GM19452 (cell line): Measurements from ENCODE around the gene EFHC2.
A peak's percentile ranks its signal among the peaks of the same experiment; 100 is the strongest.
"Not testable (repeated sequence)": the region's sequence is repeated elsewhere in the genome, so short reads cannot be mapped to it uniquely, and the experiment has no call there.

Source experiments
- ATAC-seq: cut with Tn5 transposase; IDR thresholded peaks from one replicate; pipeline ENCODE4 v1.9.1; 2021; ENCODE audit not compliant: unreplicated experiment

Gene EFHC2

DNA sequence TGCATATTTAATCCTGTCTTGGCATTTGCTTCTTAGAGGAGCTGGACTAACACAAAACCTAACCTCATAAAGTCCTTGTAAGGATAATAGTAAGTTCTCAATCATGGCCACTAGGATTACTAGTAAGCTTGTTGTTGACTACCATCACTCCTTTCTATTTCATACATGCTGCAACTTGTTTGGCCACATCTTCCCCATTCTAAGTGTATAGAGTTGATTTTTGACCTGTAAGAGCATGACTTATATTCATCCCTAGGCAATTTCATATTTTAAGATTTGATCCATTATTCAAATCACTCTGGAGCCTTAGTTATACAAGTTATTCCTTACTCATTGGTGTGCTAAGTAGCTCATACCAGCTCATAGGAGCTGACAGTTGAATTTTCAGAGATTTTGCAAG lies 109.4 kb downstream of the EFHC2 start:
- no peak for ATAC-seq

DNA sequence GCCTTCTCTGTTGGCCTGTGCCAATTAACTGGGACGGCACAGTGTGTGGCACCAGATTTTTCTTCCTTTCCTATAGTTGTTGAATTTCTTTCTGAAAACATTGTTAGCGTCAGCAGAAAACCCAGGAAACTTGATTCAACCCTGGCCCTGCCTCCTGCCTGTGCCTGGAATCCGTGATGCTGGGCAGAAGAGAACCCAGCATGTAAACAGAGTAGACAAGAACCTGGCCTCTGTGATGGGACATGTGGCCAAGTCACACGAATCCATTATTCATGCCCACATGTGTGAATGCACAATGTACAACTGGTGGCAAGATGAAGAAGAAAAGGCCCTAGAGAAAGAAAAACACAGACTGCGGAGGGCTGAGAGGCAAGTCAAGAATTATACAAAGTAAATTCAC lies 111.4 kb downstream of the EFHC2 start:
- no peak for ATAC-seq

DNA sequence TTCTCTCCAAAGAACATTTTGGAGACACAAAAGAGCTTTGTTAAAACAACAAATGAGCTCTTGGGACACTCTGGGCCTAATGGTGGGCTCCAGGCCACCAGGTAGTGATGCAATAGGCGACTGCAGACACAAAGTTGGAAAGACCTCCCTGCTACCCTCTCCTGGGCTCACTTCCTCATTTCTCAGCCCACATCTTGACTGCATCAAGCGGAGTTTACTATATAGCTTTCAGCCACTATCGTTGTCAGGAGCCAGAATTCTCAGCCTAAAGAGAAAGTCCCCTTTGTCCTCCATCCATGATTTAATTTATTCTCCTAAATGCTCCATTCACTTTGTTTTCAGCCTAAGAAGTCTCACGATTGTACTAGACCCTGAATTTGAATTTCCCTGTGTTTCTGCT lies 114.9 kb downstream of the EFHC2 start:
- ATAC-seq = peak; percentile 53

DNA sequence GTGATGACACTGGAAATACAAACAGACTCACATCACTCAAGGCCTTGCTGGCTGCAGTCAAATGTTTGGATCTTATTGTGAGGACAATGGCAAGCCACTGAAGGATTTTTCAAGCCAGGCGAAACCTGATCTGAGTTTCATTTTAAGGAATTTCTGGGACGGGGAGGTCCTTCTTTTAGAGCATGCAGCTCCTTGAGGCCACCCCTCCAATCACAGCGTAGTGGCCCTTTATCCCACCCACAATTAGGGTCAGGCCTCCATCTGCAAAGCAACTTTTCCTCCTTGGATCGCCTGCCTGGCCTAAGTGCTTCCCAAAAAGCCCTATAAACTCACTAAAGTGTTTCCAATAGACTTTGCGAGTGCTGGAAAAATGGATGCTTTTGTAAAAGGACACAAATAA lies 115.5 kb downstream of the EFHC2 start:
- no peak for ATAC-seq

DNA sequence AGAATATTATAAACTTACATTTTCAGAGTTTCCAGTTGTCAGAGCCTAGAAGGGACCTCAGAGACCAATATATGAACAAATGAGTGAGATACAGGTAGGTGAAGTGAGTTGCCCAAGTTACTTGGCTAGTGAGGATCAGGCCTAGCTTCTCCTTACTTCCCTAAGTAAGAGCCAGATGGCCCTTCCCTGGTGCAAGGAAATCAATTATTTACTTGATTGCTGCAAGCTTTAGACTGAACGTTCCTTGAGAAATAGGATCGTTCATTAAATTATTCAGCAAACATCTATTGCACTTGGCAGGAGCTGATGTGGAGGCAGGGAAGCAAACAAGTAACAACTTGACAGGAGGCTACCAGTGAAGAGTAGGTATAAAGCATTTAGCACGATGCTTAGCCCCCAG lies 117.8 kb downstream of the EFHC2 start:
- ATAC-seq = no peak

DNA sequence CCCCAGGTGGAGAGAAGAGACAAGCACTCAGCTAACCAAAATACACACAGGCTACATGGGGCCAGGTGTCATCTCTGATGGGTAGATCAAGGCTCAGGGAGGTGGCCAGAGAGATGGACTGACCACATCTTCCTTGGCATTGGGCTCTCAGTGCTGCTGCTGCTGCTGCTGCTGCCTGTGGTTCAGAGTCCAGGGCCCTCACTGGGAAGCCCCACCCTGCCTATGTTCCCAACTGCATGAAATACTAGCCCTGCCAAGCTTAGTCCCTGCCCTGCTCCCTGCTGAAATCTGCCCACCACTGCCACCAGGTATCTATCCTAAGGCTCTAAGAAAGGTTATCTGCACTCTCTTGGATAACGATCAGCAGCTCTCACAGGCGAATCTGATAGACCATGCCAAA lies 118.7 kb downstream of the EFHC2 start:
- ATAC-seq = no peak

DNA sequence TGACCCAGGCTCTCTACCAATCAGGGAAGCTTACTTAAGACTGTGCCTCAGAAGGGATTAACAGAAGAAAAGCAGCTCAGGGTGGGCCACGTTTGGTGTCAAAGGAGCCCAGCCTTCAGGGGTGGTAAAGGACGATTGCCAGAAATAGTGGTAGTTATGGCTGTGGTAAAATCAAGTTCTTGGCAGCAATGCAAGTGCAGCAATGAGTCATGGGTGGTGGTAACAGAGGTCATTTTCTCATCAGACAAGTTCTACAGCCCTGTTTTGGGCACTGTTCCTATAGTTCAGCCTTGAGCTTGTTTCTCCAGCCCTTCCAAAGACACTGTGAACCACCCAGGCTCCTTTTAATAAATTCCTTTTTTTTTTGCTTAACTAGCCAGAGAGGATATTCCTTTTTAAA lies 120.3 kb downstream of the EFHC2 start:
- no peak for ATAC-seq

DNA sequence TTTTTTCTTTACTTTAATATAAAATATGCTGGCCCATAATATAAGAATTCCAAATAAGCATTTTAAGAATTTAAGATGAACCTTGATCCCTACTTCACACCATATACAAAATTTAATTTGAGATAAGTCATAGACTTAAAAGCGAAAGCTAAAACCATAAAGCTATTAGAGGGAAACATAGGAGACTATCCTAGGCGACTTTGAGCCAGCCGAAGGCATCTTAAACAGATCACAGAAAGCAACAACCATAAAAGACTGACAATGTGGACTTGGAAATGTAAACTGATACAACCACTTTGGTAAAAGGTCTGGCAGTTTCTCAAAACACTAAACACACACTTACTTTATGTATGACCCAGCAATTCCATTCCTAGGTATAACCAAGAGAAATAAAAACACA lies 125.0 kb downstream of the EFHC2 start:
- no peak for ATAC-seq

DNA sequence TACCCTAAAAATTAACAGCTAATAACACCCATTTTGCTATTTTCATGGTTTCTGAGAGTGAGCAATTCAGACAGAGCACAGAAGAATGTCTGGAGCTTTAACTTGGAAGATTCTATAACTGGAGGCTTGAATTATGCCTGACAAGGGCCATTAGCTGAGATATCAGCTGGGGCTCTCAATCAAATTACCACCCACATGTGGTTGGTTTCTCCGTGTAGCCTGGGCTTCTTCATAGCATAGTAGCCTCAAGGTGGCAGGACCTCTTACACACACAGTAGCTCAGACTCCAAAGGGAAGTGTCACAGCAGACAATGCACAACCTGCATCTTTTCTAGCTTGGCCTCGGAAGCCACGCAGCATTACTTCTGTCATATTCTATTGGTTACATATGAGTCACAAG lies 127.3 kb downstream of the EFHC2 start:
- ATAC-seq = no peak

DNA sequence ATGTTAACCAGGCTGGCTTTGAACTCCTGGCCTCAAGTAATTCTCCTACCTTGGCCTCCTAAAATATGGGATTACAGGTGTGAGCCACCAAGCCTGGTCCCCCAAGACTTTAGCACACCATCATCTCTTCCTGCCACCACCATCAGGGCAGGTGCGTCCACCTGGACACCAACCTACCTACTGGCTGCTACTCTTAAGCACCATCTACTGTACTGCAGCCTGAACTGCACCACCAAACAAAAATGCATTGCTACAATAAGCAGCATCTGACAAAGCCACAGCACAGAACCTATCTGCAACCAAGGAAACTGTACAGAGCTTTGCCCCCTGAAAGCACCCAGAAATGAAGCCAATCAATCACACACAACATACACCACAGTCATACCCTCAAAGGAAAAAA lies 139.7 kb downstream of the EFHC2 start:
- no peak for ATAC-seq

DNA sequence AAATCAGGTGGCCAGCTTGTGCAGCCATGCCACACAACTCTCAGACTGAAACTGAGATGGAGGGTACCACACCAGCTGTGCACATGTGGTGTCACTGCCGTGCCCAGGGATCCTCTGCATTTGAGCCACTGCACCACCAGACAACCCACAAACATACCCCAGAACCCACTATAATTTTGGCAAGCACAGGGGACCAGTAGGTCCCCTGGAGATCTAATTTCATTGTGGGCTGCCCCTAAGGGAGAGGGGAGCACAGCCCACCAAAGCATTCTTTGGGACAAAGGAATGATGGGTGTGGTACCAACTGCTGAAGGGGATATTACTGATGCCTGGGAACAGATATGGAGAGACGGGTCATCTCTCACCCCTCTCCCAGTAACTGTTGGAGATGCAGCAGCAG lies 140.9 kb downstream of the EFHC2 start:
- ATAC-seq = no peak

DNA sequence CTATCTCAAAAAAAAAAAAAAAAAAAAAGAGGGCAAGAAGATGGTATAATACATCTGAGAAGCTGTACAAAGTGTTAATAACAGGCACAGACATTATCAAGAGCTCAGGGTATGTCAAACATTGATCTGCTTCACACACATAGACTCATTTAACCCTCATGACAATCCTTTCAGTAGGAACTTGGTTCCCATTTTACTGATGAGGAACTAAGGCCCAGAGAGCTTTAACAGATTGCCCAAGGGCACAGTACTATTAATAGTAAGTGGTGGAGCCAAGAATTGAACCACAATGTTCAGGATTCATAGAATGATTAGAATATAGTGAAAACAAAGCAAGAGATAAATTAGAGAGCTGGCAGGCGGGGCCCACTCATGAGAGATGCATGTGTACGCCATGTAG lies 154.4 kb downstream of the EFHC2 start:
- ATAC-seq = no peak

DNA sequence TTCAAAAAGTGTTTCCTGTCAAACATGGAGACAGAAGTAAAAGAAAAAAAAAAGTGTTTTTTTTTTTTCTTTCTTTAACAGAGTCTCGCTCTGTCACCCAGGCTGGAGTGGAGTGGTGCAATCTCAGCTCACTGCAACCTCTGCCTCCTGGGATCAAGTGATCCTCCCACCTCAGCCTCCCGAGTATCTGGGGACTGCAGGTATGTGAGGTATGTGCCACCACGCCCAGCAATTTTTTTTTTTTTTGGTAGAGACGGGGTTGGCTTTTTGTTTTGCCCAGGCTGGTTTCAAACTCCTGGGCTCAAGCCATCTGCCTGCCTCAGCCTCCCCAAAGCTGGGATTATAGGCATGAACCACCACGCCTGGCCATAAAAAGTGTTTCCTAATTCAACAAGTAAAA lies 155.6 kb downstream of the EFHC2 start:
- ATAC-seq = not testable (repeated sequence)

DNA sequence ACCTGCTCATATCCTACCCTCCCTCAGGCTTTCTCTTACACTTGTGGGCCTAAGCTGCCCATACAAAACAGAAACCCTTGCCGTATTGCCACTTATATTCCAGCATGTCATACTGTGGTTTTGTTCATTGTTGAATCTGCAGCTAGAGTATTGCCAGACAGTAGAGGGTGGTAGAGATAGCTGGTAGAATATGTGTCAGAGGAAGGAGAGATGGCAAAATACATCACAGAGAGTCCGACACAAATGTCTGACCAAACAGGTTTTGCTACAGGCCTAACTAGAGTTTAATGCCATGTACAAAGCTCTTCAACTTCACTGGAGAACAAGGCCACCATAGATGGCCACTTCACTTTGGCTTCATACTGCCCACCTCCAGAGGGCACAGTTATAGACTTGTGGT lies 160.1 kb downstream of the EFHC2 start:
- no peak for ATAC-seq

DNA sequence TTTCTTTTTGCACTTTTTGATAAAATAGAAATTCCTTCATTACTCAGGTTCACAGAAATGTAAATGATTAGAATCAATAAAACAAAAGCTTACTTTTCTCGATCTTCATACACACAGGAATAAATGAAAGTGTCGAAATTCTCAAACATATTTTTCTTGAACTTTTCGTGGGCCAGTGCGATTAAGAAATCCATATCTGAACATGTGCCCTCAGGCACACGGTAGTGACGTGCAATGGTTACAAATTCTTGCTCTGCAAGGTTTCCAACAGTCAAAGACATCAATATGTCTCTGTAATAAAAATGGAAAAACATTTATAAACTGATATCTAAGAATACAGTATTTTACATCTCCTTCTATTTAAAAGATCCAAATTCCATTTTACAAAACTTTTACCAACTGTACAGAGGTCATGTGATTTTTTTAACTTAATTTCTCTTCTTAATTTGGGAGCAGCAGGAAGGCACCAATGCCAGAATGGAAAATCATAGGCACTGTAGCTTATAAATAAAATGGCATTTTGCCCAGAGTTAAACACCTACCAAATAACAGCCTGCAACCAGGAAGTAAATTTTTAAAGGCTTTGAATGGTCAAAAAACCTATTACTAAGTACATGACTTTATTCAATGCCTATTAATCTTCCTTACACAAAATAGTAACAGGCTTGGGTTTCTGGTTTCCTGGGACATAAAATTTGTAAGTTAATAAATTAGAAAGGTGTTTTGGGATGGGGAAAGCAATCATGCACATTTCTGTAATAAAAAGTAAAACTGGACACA lies 165.0 kb downstream of the EFHC2 start:
- no peak for ATAC-seq

DNA sequence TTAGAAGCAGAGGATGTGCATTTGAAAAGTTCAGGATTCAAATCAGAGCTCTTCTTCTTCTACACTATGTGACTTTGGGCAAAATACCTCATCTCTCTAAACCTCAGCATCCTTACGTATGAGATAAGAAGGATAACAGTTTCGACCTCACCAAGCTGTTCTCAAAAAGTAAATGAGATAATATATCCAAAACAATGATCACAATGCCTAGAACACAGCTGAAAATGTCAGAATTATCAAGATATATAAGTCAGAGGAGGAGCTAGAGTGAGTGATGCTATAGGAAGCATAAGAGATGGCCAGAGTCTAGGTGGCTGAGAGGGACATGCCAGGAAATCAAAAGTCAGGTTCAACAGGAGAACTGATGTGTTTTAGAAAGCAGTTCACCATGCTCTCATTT lies 168.0 kb downstream of the EFHC2 start:
- no peak for ATAC-seq

DNA sequence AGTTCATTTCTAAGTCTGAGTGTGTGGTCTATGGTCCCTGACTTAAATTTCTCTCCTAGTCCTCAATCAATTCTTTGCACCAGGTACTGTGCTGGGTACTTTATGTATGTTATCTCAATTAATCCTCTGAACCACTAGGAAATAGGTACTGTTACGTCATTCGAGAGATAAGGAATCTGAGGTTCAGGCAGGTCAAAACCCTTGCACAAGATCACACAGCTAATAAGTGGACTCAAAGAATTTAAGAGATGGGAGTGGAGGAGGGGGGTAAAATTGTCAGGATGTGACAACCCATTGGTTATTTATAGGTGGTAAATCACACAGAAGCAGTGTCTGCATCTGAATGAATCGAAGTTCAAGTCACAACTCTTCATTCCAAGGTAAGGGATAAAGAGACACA lies 169.4 kb downstream of the EFHC2 start:
- ATAC-seq = no peak

DNA sequence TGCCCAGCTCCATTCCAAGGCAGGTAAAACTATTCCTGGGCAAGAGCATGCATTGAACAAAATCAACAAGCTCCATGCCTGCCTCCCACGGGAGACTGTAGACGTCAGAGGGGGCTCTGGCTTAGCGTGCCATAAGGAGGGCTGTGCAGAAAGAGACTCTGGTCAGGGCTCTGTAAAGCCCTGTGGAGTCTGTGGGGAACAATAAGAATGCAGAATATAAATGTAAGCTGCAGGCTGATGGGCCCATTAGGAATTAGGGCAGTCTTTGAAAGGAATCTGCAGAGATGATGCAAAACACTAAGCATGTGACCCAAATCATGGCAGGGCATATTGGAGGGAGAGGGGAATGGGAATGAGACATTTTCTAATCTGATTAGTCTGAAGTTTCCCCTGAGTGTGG lies 170.3 kb downstream of the EFHC2 start:
- no peak for ATAC-seq

DNA sequence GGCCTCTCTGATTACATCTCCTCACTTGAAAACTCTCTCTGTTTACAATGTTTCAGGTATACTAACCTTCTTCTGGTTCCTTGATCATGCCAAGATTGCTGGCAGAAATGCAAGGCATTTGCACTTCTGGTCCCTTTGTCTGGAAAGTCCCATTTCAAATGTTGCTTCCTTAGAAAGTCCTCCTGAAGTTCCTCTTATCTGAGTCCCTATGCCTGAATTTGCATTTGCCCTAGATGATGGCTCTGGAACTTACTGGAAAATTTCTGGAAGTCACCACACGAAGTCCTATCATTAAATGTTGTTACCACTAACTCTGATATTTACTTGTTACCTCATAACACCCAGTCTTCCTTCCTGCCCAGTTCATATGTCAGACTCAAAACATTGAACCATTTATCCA lies 176.4 kb downstream of the EFHC2 start:
- no peak for ATAC-seq

DNA sequence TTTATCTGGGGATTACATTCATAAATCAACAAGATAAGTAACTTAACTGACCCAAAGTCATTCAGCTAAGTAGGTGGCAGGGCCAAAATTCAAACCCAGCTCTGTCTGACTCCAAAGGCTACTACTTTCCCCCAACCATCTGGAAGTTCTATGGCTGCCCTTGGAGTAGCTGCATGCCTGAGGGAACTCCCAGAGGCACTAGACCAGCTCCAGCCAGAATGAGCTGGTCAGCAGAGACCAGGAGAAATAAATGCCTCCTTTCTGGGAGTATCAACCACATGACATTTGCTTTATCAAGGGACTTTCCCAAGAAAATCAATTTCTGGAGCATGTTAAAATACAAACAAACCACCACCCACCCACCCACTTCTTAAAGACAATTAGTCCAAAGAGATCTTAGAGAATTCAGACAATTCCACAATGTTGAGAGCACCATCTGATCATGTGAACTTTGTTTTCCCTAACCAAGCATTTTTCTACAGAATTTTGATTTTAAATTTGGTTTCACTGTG lies 180.5 kb downstream of the EFHC2 start:
- no peak for ATAC-seq

DNA sequence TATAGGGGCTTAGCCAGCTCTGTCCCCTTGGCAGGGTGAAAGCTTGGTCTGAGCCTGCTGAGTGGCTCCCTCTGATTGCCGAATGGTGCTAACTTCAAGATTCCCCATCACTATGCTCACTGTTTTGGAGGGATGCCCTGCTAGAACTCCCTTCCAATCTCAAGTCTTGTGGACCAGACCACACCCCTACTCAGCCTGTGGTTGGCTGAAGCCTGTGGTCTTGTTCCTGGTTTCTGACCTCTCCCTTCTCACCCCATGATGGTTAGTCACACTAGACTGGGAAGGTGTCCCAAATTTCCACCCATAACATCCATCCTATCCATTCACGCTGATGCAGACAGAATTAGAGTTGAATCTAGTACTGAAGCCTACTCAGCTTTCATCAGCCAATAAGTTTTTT lies 185.6 kb downstream of the EFHC2 start:
- no peak for ATAC-seq

DNA sequence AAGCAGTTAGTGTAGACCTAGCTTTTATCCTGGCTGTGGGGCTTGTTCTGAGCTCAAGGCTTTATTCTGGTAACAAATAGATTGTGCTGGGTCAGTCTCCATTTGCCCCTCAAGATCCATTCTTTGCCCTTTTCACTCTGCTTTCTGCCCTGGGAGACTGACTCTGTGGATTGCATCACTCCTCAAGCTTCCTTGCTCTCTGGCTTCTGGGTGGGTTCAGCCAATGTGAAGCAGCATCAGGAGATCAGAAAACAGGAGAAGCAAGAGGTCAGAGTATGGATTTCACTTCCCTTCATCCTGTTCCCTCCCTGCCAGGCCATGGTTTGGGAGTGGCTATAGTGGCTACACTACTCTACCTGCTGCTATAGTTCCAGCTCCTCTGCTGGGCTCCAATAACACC lies 186.2 kb downstream of the EFHC2 start:
- no peak for ATAC-seq

DNA sequence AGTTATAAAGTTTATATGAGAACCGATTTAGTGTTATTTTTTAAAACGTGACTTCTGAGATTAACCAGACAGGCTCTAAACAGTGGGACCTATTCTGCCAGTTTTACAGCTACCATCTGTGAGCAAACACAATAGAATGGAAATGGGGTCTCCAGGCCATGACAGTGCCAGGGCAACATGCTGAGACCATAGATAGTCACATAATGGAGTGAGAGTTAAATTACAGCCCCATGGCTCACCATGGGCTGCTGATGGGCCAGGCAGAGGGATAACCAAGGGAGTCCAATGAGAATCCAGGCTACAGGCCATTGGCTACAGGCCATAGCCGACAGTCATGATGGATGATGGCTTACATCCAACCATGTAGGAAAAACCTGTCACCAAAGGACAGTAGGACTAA lies 186.7 kb downstream of the EFHC2 start:
- ATAC-seq = no peak
